Measurements from ENCODE around the gene UGT1A8. TPM values are rescaled to one million over a fixed set of nuclear protein-coding genes. Genes with fewer than 3 reads are reported as not detected.

UGT1A8 gene
- polyA plus RNA-seq, 1 of the 3 experiments (the other 2 are of a cell fraction) = not detected

- no peak for TF ChIP-seq SMC3 (IDR thresholded peaks at IDR 0.05; ENCODE audit: low read depth, low read length)
- no peak for TF ChIP-seq USF2 (IDR thresholded peaks at IDR 0.05; ENCODE audit: borderline replicate concordance, low read depth, low read length)
These were observed 194.3 kb downstream of the UGT1A8 start (continued) for GRCh38 chr2:233811732-233812131.

GRCh38 chr2:233813236-233814055, 196.0 kb downstream of the UGT1A8 start:
- H3K36me3 ChIP-seq (replicated peaks in 1 of 2; ENCODE audit: control insufficient read depth in 1 of 2, insufficient read depth in 2 of 2, low read length in 1 of 2) = no peaks in the 10 kb centered on the region
- no peak for DNase-seq
- H3F3A ChIP-seq (replicated peaks; ENCODE audit: insufficient read depth) = no peaks in the 10 kb centered on the region
- no peak overlapping the region for H3K4me2 ChIP-seq
- H3K27ac ChIP-seq (ENCODE audit: low read depth in 2 of 2, low read length in 1 of 2) = no peak overlapping the region
- no peak overlapping the region for H3K9ac ChIP-seq
- TF ChIP-seq REST (IDR thresholded peaks at IDR 0.05; ENCODE audit: low read depth, low read length) (no peak), RXRA (IDR thresholded peaks at IDR 0.05; ENCODE audit: borderline replicate concordance, low read depth) (no peak), MXI1 (IDR thresholded peaks at IDR 0.05; ENCODE audit: low read depth, low read length) (no peak), JUND (IDR thresholded peaks at IDR 0.05) (no peak), FOSL2 (IDR thresholded peaks at IDR 0.05; ENCODE audit: borderline replicate concordance, low read depth) (no peak), ELF1 (IDR thresholded peaks at IDR 0.05) (no peak), CHD2 (IDR thresholded peaks at IDR 0.05; ENCODE audit: low read length, partially characterized antibody) (no peak), GABPA (IDR thresholded peaks at IDR 0.05; ENCODE audit: low read depth) (no peak), MAX (IDR thresholded peaks at IDR 0.05; ENCODE audit: low read depth) (no peak), FOXM1 (IDR thresholded peaks at IDR 0.05; ENCODE audit: low read depth) (no peak), TCF12 (IDR thresholded peaks at IDR 0.05) (no peak), YY1 (IDR thresholded peaks at IDR 0.05; ENCODE audit: low read depth) (no peak), SIN3A (IDR thresholded peaks at IDR 0.05; ENCODE audit: borderline replicate concordance, low read depth, low read length) (no peak), NFIC (IDR thresholded peaks at IDR 0.05; ENCODE audit: borderline replicate concordance) (no peak), TEAD4 (IDR thresholded peaks at IDR 0.05; ENCODE audit: borderline replicate concordance, insufficient read depth) (no peak), RAD21 (IDR thresholded peaks at IDR 0.05; ENCODE audit: low read length) (no peak), POLR2AphosphoS5 (IDR thresholded peaks at IDR 0.05; ENCODE audit: low read depth, low read length) (no peak), GATA2 (CRISPR knock-in tag; IDR thresholded peaks at IDR 0.05) (no peak), NRF1 (IDR thresholded peaks at IDR 0.05; ENCODE audit: low read depth, low read length) (no peak), ZBTB33 (IDR thresholded peaks at IDR 0.05; ENCODE audit: borderline replicate concordance, low read depth) (no peak)
- H3K79me2 ChIP-seq (ENCODE audit: insufficient read depth) = no peaks in the 10 kb centered on the region
- H3K9me3 ChIP-seq = no peaks in the 10 kb centered on the region
- ChIA-PET POLR2A (no interaction called here), CTCF (interaction anchor here (1.3 kb wide), 1 partner anchor 105 kb away, joined by 3 read pairs; no protein-coding TSS in a partner anchor)
- no peak overlapping the region for H3K4me3 ChIP-seq (ENCODE audit: low read depth in 2 of 2, low read length in 1 of 2)
- no peaks in the 10 kb centered on the region for H3K9me2 ChIP-seq
- H2AFZ ChIP-seq (ENCODE audit: low read depth) = no peak overlapping the region
- H3K27me3 ChIP-seq (ENCODE audit: insufficient read depth) = no peaks in the 10 kb centered on the region; the same call in 1 of the 2 replicates
- H4K20me1 ChIP-seq (ENCODE audit: insufficient read depth) = no peaks in the 10 kb centered on the region
- H3K4me1 ChIP-seq (ENCODE audit: control insufficient read depth in 1 of 2, insufficient read depth in 2 of 2, low read depth in 1 of 2, low read length in 1 of 2) = peaks cover 0 to 3% of the 10 kb centered on the region in 2 experiments; a peak in 1 of 4 replicates
- WGBS (ENCODE audit: low lambda C conversion rate) = 51% methylated on average over 3 of the region's 3 CpGs

Measured in SK-N-SH (cell line).